HCT116 (cell line): ENCODE results near the gene ASB10. TPM values are rescaled to one million over a fixed set of nuclear protein-coding genes. Genes with fewer than 3 reads are reported as not detected.
A peak's percentile ranks its signal among the peaks of the same experiment; 100 is the strongest.

ENCODE experiments used
- ATAC-seq: fragments of 200-7000 bp; cut with Tn5 transposase; 2 replicates; pipeline ENCODE4 v1.9.1; 2020; ENCODE audit warnings: mild to moderate bottlenecking, moderate library complexity
- BruUV-seq: library from RNA; stranded (reverse); fragments of 400-500 nt; replicated peaks from 2 replicates; lab custom pipeline; 2021; lab: Mats Ljungman, UMichigan
- CTCF ChIA-PET: fragments of 300-600 bp; sonication (Branson Sonifier 250); formaldehyde crosslinking; loops from one replicate; lab custom pipeline; 2021; ENCODE audit warnings: antibody characterized with exemption; lab: Charles Lee
- POLR2A ChIA-PET: fragments of 300-600, 350-600 bp; sonication (Branson Sonifier 250); formaldehyde crosslinking; loops from one replicate; lab custom pipeline; 2021; ENCODE audit warnings: antibody characterized with exemption; lab: Charles Lee
- RAD21 ChIA-PET, 2 experiments: fragments of 300-600 bp; sonication (Branson Sonifier 250); formaldehyde crosslinking; loops; one replicate each; lab custom pipeline; 2023; ENCODE audit warnings: low total read pairs in 2 of 2; ENCODE audit not compliant: uncharacterized antibody in 2 of 2, unreplicated experiment in 2 of 2, low non-redundant PET in 1 of 2; lab: Charles Lee
- DNase-seq: peaks from one replicate; pipeline ENCODE4 v3.0.0-alpha.2; 2010; ENCODE audit warnings: low read depth, low spot score
- H2AFZ ChIP-seq: fragments of 200-600 bp; shearing (Covaris generic), sonication (generic); 2 replicates; pipeline ENCODE4 v1.6.1; 2017; ENCODE audit warnings: low read depth, mixed run types, mixed read lengths, antibody characterized with exemption, low read length; ENCODE audit not compliant: poor library complexity, severe bottlenecking
- H3K27ac ChIP-seq: 2 replicates; pipeline ENCODE4 v1.5.1; 2012; ENCODE audit warnings: low read depth, low read length
- H3K27me3 ChIP-seq: fragments of 200-600 bp; sonication (generic); 2 replicates; pipeline ENCODE4 v1.6.1; 2016; ENCODE audit warnings: mixed run types, low read length, mixed read lengths; ENCODE audit not compliant: insufficient read depth
- H3K36me3 ChIP-seq, 2 experiments: fragments of 200-500 bp in 1 of 2; fragments of 200-600 bp in 1 of 2; sonication (Bioruptor generic) in 1 of 2; sonication (generic) in 1 of 2; 2 replicates each; pipeline versions ENCODE4 v1.5.1 to v1.6.1; 2014 to 2016; ENCODE audit warnings: low read length in 2 of 2, inconsistent platforms in 1 of 2, mixed read lengths in 1 of 2, mixed run types in 1 of 2; ENCODE audit not compliant: insufficient read depth in 2 of 2, control insufficient read depth in 1 of 2
- H3K4me1 ChIP-seq, 2 experiments: fragments of 200-600 bp in 1 of 2; sonication (generic) in 1 of 2; 2 replicates each; pipeline versions ENCODE4 v1.5.1 to v1.6.1; 2012 to 2017; ENCODE audit warnings: low read length in 2 of 2, inconsistent platforms in 1 of 2, mild to moderate bottlenecking in 1 of 2, mixed read lengths in 1 of 2, mixed run types in 1 of 2, moderate library complexity in 1 of 2; ENCODE audit not compliant: insufficient read depth in 2 of 2, control insufficient read depth in 1 of 2
- H3K4me2 ChIP-seq: fragments of 200-600 bp; sonication (generic); 2 replicates; pipeline ENCODE4 v1.6.1; 2017; ENCODE audit warnings: mixed run types, low read length, mixed read lengths
- H3K4me3 ChIP-seq, 2 experiments: fragments of 200-600 bp in 1 of 2; sonication (generic) in 1 of 2; replicated peaks in 1 of 2; 2 replicates each; pipeline ENCODE4 v1.5.1; 2011 to 2016; ENCODE audit warnings: low read length in 2 of 2, control low read depth in 1 of 2, low read depth in 1 of 2, mild to moderate bottlenecking in 1 of 2, mixed read lengths in 1 of 2, mixed run types in 1 of 2
- H3K79me2 ChIP-seq: fragments of 200-600 bp; sonication (generic); 2 replicates; pipeline ENCODE4 v1.6.1; 2017; ENCODE audit warnings: mild to moderate bottlenecking, mixed run types, low read length, moderate library complexity, mixed read lengths; ENCODE audit not compliant: insufficient read depth
- H3K9ac ChIP-seq: fragments of 200-600 bp; sonication (generic); 2 replicates; pipeline ENCODE4 v1.6.1; 2016; ENCODE audit warnings: low read length, mixed read lengths
- H3K9me2 ChIP-seq: fragments of 200-600 bp; sonication (generic), shearing (Covaris generic); 2 replicates; pipeline ENCODE4 v1.6.1; 2017; ENCODE audit warnings: mixed run types, mild to moderate bottlenecking, moderate library complexity; ENCODE audit not compliant: insufficient read depth
- H3K9me3 ChIP-seq, 2 experiments: fragments of 200-500 bp in 1 of 2; fragments of 200-600 bp in 1 of 2; sonication (Bioruptor generic) in 1 of 2; sonication (generic) in 1 of 2; 2 replicates each; pipeline ENCODE4 v1.6.1; 2014 to 2017; ENCODE audit warnings: low read length in 2 of 2, mixed read lengths in 2 of 2, inconsistent platforms in 1 of 2, low read depth in 1 of 2, mild to moderate bottlenecking in 1 of 2, mixed run types in 1 of 2, moderate library complexity in 1 of 2; ENCODE audit not compliant: control insufficient read depth in 1 of 2, insufficient read depth in 1 of 2
- H4K20me1 ChIP-seq: fragments of 200-600 bp; sonication (generic), shearing (Covaris generic); 2 replicates; pipeline ENCODE4 v1.6.1; 2017; ENCODE audit warnings: mixed run types, mild to moderate bottlenecking, moderate library complexity; ENCODE audit not compliant: insufficient read depth
- ELF1 ChIP-seq: IDR thresholded peaks from 2 replicates; pipeline ENCODE4 v1.6.1; 2012; ENCODE audit warnings: low read depth, borderline replicate concordance
- FOSL1 ChIP-seq: IDR thresholded peaks from 2 replicates; pipeline ENCODE4 v1.6.1; 2012; ENCODE audit warnings: low read depth
- POLR2AphosphoS5 ChIP-seq: IDR thresholded peaks from 2 replicates; pipeline ENCODE4 v1.6.1; 2011; ENCODE audit warnings: mild to moderate bottlenecking, low read depth, low read length, moderate library complexity
- ZNF274 ChIP-seq: fragments of 200-500 bp; sonication (Bioruptor generic); IDR thresholded peaks from 2 replicates; pipeline ENCODE4 v1.6.1; 2014; ENCODE audit warnings: mild to moderate bottlenecking, low read depth, low read length, inconsistent platforms
- intact Hi-C: fragments of 100-400 bp; cut with micrococcal nuclease; formaldehyde crosslinking; loops from 2 replicates; pipeline ENCODE4 v1.10.0; 2022
- total RNA-seq: library from RNA; stranded (reverse); gene quantifications from one replicate; pipeline ENCODE4 v1.2.1, GENCODE V29; 2021; ENCODE audit not compliant: unreplicated experiment
- TF ChIP-seq, protein P1 (sequence below): IDR thresholded peaks from 2 replicates; pipeline ENCODE4 v1.6.1; 2012; ENCODE audit warnings: low read depth

ASB10 gene
- total RNA-seq, 1 experiment from 2014 or later = not detected

DNA sequence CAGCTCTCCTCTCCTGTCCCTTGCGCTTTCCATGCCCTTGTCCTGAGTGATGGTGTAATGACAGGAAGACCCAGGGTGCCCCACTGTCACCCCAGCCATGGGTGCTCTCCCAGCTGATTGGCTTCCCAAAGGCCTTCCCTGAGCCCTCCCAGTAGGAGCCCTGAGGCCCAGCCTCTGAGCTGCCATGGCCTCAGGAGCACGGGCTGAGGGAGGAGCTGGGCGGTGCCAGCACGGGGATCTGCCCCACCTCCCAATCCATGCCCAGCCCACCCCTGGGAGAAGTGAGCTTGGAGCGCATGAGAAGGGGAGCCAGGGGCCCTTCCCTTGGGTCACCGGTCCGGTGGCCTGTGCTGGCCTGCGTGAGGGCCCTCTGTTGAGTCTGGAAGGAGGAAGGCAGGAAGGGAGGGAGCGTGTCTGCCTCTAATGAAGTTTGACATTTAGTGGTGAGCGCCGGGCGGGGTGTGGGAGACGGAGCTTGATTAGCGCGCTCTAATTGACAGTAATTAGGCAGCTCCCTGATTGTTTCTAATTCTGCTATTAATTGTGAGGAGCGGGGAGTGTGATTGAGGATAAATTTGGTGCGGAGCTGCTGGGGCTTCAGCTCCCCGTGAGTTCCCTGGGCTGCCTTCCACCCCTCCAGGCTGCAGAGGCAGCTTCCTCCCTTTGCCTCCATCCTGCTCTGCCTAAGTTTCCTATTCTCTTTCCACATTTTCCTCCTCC, 47.8 kb downstream of the ASB10 start:
- intact Hi-C loops = no loop called here
- Histone ChIP-seq H2AFZ (no peak overlapping the region), H3K9ac (no peak overlapping the region), H3K36me3 (peaks cover 17 to 24% of the 10 kb centered on the region in 2 experiments; a peak in 3 of 4 replicates), H3K9me3 (no peaks in the 10 kb centered on the region), H4K20me1 (no peaks in the 10 kb centered on the region), H3K79me2 (no peaks in the 10 kb centered on the region), H3K27me3 (no peaks in the 10 kb centered on the region), H3K9me2 (no peaks in the 10 kb centered on the region), H3K4me1 (no peaks in the 10 kb centered on the region), H3K4me2 (no peak overlapping the region), H3K4me3 (no peak overlapping the region), H3K27ac (no peak overlapping the region)
- DNase-seq (no peak), ATAC-seq (peak; percentile 85)
- RAD21 ChIA-PET = no interaction called here
- TF ChIP-seq POLR2AphosphoS5 (no peak), ELF1 (no peak), ZNF274 (no peak), FOSL1 (no peak)
- TF ChIP-seq, protein P1, sequence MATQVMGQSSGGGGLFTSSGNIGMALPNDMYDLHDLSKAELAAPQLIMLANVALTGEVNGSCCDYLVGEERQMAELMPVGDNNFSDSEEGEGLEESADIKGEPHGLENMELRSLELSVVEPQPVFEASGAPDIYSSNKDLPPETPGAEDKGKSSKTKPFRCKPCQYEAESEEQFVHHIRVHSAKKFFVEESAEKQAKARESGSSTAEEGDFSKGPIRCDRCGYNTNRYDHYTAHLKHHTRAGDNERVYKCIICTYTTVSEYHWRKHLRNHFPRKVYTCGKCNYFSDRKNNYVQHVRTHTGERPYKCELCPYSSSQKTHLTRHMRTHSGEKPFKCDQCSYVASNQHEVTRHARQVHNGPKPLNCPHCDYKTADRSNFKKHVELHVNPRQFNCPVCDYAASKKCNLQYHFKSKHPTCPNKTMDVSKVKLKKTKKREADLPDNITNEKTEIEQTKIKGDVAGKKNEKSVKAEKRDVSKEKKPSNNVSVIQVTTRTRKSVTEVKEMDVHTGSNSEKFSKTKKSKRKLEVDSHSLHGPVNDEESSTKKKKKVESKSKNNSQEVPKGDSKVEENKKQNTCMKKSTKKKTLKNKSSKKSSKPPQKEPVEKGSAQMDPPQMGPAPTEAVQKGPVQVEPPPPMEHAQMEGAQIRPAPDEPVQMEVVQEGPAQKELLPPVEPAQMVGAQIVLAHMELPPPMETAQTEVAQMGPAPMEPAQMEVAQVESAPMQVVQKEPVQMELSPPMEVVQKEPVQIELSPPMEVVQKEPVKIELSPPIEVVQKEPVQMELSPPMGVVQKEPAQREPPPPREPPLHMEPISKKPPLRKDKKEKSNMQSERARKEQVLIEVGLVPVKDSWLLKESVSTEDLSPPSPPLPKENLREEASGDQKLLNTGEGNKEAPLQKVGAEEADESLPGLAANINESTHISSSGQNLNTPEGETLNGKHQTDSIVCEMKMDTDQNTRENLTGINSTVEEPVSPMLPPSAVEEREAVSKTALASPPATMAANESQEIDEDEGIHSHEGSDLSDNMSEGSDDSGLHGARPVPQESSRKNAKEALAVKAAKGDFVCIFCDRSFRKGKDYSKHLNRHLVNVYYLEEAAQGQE = no peak
- no TSS peak for BruUV-seq
- POLR2A ChIA-PET = no interaction called here
- CTCF ChIA-PET = no interaction called here
